ENCODE results near the gene SLC31A2.

SLC31A2 gene

DNA sequence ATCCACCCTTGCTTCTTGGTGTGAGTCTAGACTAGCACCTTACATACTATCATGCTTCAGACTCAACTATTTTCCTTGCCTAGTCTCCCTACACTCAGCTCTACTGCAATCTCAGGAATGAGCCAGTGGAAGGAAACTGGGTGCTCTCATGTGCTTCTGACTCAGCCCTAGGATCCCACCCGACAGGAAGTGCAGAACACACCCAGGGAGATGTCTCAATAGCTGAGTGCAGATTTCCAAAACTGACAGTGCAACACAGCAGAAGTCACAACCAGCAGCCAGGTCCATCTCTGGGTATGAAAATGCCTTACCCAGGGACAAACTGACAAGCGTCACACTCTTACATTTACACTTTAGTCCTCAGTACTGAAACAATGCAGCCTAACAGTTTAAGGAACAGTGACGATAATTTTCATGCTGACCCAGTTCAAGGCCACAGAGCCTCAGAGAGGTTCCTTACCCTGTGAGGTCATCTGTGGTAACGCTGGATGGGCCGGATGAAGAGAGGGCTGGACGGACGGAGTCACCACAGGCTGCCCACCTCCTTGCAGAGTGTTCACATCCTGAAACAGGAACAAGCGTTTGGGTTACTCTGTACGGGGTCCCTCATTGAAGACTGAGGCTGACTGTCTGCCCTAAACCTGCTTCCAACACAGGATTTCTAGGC lies 37.3 kb downstream of the SLC31A2 start:
- no peak for DNase-seq

GRCh38 chr9:113192455-113192854 lies 41.6 kb downstream of the SLC31A2 start:
- no peak for DNase-seq

DNA sequence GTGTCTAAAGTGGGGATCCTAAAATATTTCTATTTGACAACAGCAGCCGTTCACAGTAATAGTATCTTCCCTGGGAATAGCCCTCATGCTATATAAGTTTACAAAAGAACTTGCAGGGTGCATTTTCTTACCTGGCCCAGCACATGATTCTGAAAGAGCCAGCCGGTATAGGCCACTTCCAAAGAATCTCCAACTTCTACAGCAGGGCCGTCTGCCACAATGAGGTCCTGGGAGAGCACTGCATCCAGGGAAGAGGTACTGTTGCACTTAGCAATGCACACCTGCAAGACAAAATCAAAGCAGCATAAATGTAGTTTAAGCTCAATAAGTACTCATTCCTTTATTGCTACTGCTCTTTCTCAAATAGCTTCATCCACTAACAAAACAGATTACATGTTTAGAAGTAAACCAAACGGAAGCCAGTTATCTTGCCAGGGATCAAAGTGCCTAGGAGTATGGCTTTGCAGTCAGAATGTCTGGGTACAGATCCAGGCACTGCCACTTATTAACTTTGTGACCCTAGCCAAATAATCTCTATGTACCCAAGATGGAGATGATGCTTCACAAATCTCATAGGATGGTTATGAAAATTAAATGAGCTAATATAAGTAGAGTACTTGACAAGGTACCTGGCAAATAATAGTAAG lies 49.0 kb downstream of the SLC31A2 start:
- no peak for DNase-seq

GRCh38 chr9:113205432-113205831 lies 54.6 kb downstream of the SLC31A2 start:
- no peak for DNase-seq

DNA sequence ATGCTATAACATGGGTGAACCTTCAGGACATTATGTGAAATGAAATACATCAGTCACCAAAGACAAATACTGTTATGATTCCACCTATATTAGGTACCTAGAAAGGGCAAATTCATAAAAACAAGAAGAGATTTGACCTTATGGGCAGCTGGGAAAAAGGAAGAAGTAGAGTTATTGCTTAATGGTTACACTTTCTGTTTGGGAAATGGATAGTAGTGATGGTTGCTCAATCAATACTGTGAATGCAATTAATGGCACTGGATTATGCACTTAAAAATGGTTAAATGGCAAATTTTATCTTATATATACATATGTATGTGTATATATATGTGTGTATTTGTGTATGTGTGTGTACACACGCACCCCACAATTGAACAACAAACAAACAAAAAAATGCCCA lies 55.1 kb downstream of the SLC31A2 start:
- no peak for DNase-seq

GRCh38 chr9:113210815-113211214 lies 60.0 kb downstream of the SLC31A2 start:
- no peak for DNase-seq

All from NCI-H2227 treated with DMSO at 0.1 percent for 48 hours (cell line).